IMR-90 (cell line): ENCODE data around the gene SYT5. TPM values are rescaled to one million over a fixed set of nuclear protein-coding genes. Genes with fewer than 3 reads are reported as not detected.
A peak's percentile ranks its signal among the peaks of the same experiment; 100 is the strongest.

Experiments
- ATAC-seq: fragments of 200-7000 bp; cut with Tn5 transposase; 2 replicates; pipeline ENCODE4 v1.9.1; 2020; ENCODE audit warnings: low read depth, mild to moderate bottlenecking, moderate library complexity
- BruUV-seq: library from RNA; stranded (reverse); fragments of 400-500 nt; replicated peaks from 2 replicates; lab custom pipeline; 2021; lab: Mats Ljungman, UMichigan
- CTCF ChIA-PET: fragments of 300-600 bp; formaldehyde crosslinking; extraction: SDS; loops from one replicate; lab custom pipeline; 2021; ENCODE audit warnings: antibody characterized with exemption; lab: Yijun Ruan, JAX
- POLR2A ChIA-PET: fragments of 300-600 bp; sonication (Branson Sonifier 250); formaldehyde crosslinking; loops from one replicate; lab custom pipeline; 2022; ENCODE audit warnings: antibody characterized with exemption; ENCODE audit not compliant: unreplicated experiment; lab: Charles Lee
- DNase-seq: peaks from one replicate; pipeline ENCODE4 v3.0.0; 2013
- H2AFZ ChIP-seq: replicated peaks from 2 replicates; pipeline ENCODE3; 2013; ENCODE audit warnings: low read length, mild to moderate bottlenecking; ENCODE audit not compliant: poor library complexity
- H2AK5ac ChIP-seq: 2 replicates; pipeline ENCODE4 v1.6.1; 2013; ENCODE audit warnings: low read depth, low read length, inconsistent platforms
- H2AK9ac ChIP-seq: replicated peaks from 2 replicates; pipeline ENCODE3; 2013; ENCODE audit warnings: mild to moderate bottlenecking, low read depth, low read length, moderate library complexity; ENCODE audit not compliant: poor library complexity
- H2BK120ac ChIP-seq: 2 replicates; pipeline ENCODE4 v1.6.1; 2013; ENCODE audit warnings: low read depth, low read length, inconsistent platforms
- H2BK15ac ChIP-seq: 3 replicates; pipeline ENCODE4 v1.6.1; 2013; ENCODE audit warnings: low read depth, low read length, inconsistent platforms
- H2BK20ac ChIP-seq: 2 replicates; pipeline ENCODE4 v1.6.1; 2013; ENCODE audit warnings: low read depth, mild to moderate bottlenecking, inconsistent platforms, low read length, moderate library complexity
- H2BK5ac ChIP-seq: 2 replicates; pipeline ENCODE4 v1.6.1; 2013; ENCODE audit warnings: mild to moderate bottlenecking, low read depth, low read length, inconsistent platforms; ENCODE audit not compliant: poor library complexity, severe bottlenecking
- H3K14ac ChIP-seq: replicated peaks from 2 replicates; pipeline ENCODE4 v1.6.1; 2013; ENCODE audit warnings: low read depth, low read length, inconsistent platforms
- H3K18ac ChIP-seq: 2 replicates; pipeline ENCODE4 v1.6.1; 2013; ENCODE audit warnings: low read depth, low read length, control low read depth
- H3K23ac ChIP-seq: 2 replicates; pipeline ENCODE4 v1.6.1; 2013; ENCODE audit warnings: low read depth, low read length, inconsistent platforms
- H3K27ac ChIP-seq: 2 replicates; pipeline ENCODE4 v1.5.1; 2013; ENCODE audit warnings: mild to moderate bottlenecking, control low read depth, low read length; ENCODE audit not compliant: insufficient read depth
- H3K27me3 ChIP-seq: 2 replicates; pipeline ENCODE4 v1.6.1; 2013; ENCODE audit warnings: low read length; ENCODE audit not compliant: control insufficient read depth, insufficient read depth
- H3K36me3 ChIP-seq: 2 replicates; pipeline ENCODE4 v1.6.1; 2013; ENCODE audit warnings: low read length, mixed read lengths; ENCODE audit not compliant: control insufficient read depth, insufficient read depth
- H3K4ac ChIP-seq: 2 replicates; pipeline ENCODE4 v1.6.1; 2013; ENCODE audit warnings: low read depth, low read length, inconsistent platforms
- H3K4me1 ChIP-seq: 2 replicates; pipeline ENCODE4 v1.6.1; 2013; ENCODE audit warnings: low read length, mixed read lengths; ENCODE audit not compliant: control insufficient read depth, insufficient read depth
- H3K4me2 ChIP-seq: 2 replicates; pipeline ENCODE4 v1.6.1; 2013; ENCODE audit warnings: low read depth, mild to moderate bottlenecking, control low read depth, low read length, moderate library complexity
- H3K4me3 ChIP-seq: 2 replicates; pipeline ENCODE4 v1.5.1; 2013; ENCODE audit warnings: low read depth, mild to moderate bottlenecking, control low read depth, low read length, moderate library complexity; ENCODE audit not compliant: insufficient read depth
- H3K56ac ChIP-seq: 2 replicates; pipeline ENCODE4 v1.6.1; 2013; ENCODE audit warnings: low read length, inconsistent platforms; ENCODE audit not compliant: insufficient read depth; ENCODE audit errors: extremely low read depth
- H3K79me1 ChIP-seq, 2 experiments: 2 replicates each; pipeline ENCODE4 v1.6.1; 2013; ENCODE audit warnings: low read length in 2 of 2, inconsistent platforms in 1 of 2, low read depth in 1 of 2
- H3K9ac ChIP-seq: 2 replicates; pipeline ENCODE4 v1.6.1; 2013; ENCODE audit warnings: low read depth, low read length, control low read depth
- H3K9me1 ChIP-seq: 2 replicates; pipeline ENCODE4 v1.6.1; 2013; ENCODE audit warnings: low read length, inconsistent platforms; ENCODE audit not compliant: insufficient read depth
- H3K9me3 ChIP-seq: 2 replicates; pipeline ENCODE4 v1.6.1; 2013; ENCODE audit warnings: low read length; ENCODE audit not compliant: control insufficient read depth, insufficient read depth
- H4K20me1 ChIP-seq: 2 replicates; pipeline ENCODE4 v1.6.1; 2013; ENCODE audit warnings: low read length, inconsistent platforms; ENCODE audit not compliant: insufficient read depth
- H4K5ac ChIP-seq: 2 replicates; pipeline ENCODE4 v1.6.1; 2013; ENCODE audit warnings: mild to moderate bottlenecking, low read depth, low read length, control low read depth
- H4K8ac ChIP-seq, 2 experiments: 2 replicates each; pipeline ENCODE4 v1.6.1; 2013; ENCODE audit warnings: low read depth in 2 of 2, low read length in 2 of 2, control low read depth in 1 of 2, inconsistent platforms in 1 of 2
- H4K91ac ChIP-seq: 2 replicates; pipeline ENCODE4 v1.6.1; 2013; ENCODE audit warnings: low read depth, low read length, inconsistent platforms; ENCODE audit not compliant: insufficient read depth
- RAD21 ChIP-seq: IDR thresholded peaks from 2 replicates; pipeline ENCODE4 v1.6.1; 2012; ENCODE audit warnings: low read length, improper control_type of control experiment
- WGBS, 2 experiments: methylation state at CpG; one replicate each; pipeline versions ENCODE4 v1.1.5 to v1.1.7; 2013; ENCODE audit warnings: missing lambda C conversion rate in 2 of 2; ENCODE audit not compliant: insufficient read length in 1 of 2; ENCODE audit errors: extremely low coverage in 2 of 2; 5-methylcytosine and 5-hydroxymethylcytosine counted together
- dilution Hi-C: fragments of 300-500 bp; cut with HindIII; formaldehyde crosslinking; loops from one replicate; pipeline ENCODE4 v1.14.3; 2018; ENCODE audit warnings: low sequenced_read_pairs; ENCODE audit not compliant: unreplicated experiment
- in situ Hi-C: fragments of 300-500 bp; cut with MboI; formaldehyde crosslinking; loops from 3 replicates; pipeline ENCODE4 v1.14.3; 2019; ENCODE audit warnings: low sequenced_read_pairs, inconsistent platforms, mixed read lengths
- intact Hi-C: fragments of 100-400 bp; cut with micrococcal nuclease; formaldehyde crosslinking; loops from 2 replicates; pipeline ENCODE4 v1.10.0; 2022
- polyA plus RNA-seq, 3 experiments: library from polyadenylated mRNA; depleted of rRNA; stranded (reverse); fragments of >200 nt; gene quantifications; 2 replicates each; pipeline ENCODE4 v1.2.3, GENCODE V29; 2012; ENCODE audit warnings: low replicate concordance in 1 of 3
- total RNA-seq: library from RNA; depleted of rRNA; stranded (reverse); fragments of >200 nt; gene quantifications from 2 replicates; pipeline ENCODE4 v1.2.3, GENCODE V29; 2012

Gene SYT5
- total and polyA plus RNA-seq, 2 of the 4 experiments (the other 2 are of a cell fraction), result under 0.01 to 0.15 TPM

GRCh38 chr19:55223291-55224037 is 43.4 kb upstream of the SYT5 start:
- Histone ChIP-seq H4K91ac (no peak overlapping the region), H4K20me1 (peaks cover 11% of the 10 kb centered on the region), H3K4ac (no peak overlapping the region), H3K14ac (no peak overlapping the region), H3K9me1 (0 out of 2 replicates have a peak, but pooled peaks cover 6% of the 10 kb centered on the region), H3K18ac (no peak overlapping the region), H3K36me3 (peaks cover 14% of the 10 kb centered on the region), H3K4me1 (no peaks in the 10 kb centered on the region), H3K9me3 (no peaks in the 10 kb centered on the region), H4K8ac (no peak overlapping the region), H2BK20ac (no peak overlapping the region), H3K56ac (no peak overlapping the region), H3K4me3 (no peak overlapping the region), H3K9ac (no peak overlapping the region), H3K23ac (no peak overlapping the region), H3K4me2 (no peak overlapping the region), H2AK5ac (no peak overlapping the region), H3K27me3 (no peaks in the 10 kb centered on the region), H2BK120ac (no peak overlapping the region), H2BK15ac (no peak overlapping the region), H2BK5ac (no peak overlapping the region), H3K27ac (no peak overlapping the region), H2AK9ac (peak overlapping the region; percentile 48), H2AFZ (no peak overlapping the region), H3K79me1 (no peaks in the 10 kb centered on the region), H4K5ac (no peak overlapping the region)
- in situ Hi-C loops, result loop anchor here (5.0 kb wide), 1 partner anchor 34 kb away; the partner anchor contains the start of gene PPP6R1
- no peak for TF ChIP-seq RAD21
- WGBS, 2 experiments, result 91% methylated on average over 6 of the region's 17 CpGs; no CpG with 5 or more reads in 1 of the 2 experiments
- POLR2A ChIA-PET, result no interaction called here
- dilution Hi-C loops, result no loop called here
- no TSS peak for BruUV-seq
- CTCF ChIA-PET, result no interaction called here
- DNase-seq (no peak), ATAC-seq (no peak; the same call in 1 of the 2 replicates)
- intact Hi-C loops, result no loop called here
